Parathyroid adenoma (tissue), 2 donors: ENCODE data around the gene TNFRSF21.

Source experiments
- H2AFZ ChIP-seq: fragments of 300-600 bp; sonication (generic); one replicate; pipeline ENCODE4 v1.7.0; 2017; ENCODE audit warnings: antibody characterized with exemption, mild to moderate bottlenecking
- H3K27ac ChIP-seq: fragments of 300-600 bp; sonication (generic); one replicate; pipeline ENCODE4 v1.7.0; 2017
- H3K27me3 ChIP-seq: fragments of 300-600 bp; sonication (generic); one replicate; pipeline ENCODE4 v1.7.0; 2017; ENCODE audit warnings: low read length; ENCODE audit not compliant: control insufficient read depth, insufficient read depth
- H3K36me3 ChIP-seq: fragments of 300-600 bp; sonication (generic); one replicate; pipeline ENCODE4 v1.7.0; 2017; ENCODE audit warnings: low read length; ENCODE audit not compliant: control insufficient read depth, insufficient read depth
- H3K4me1 ChIP-seq: fragments of 300-600 bp; sonication (generic); one replicate; pipeline ENCODE4 v1.7.0; 2017; ENCODE audit warnings: control low read depth
- H3K4me2 ChIP-seq: fragments of 300-600 bp; sonication (generic); one replicate; pipeline ENCODE4 v1.7.0; 2017; ENCODE audit warnings: low read length
- H3K4me3 ChIP-seq: fragments of 300-600 bp; sonication (generic); one replicate; pipeline ENCODE4 v1.7.0; 2017; ENCODE audit warnings: low read depth, low read length
- H3K79me2 ChIP-seq: fragments of 300-600 bp; sonication (generic); one replicate; pipeline ENCODE4 v1.7.0; 2017; ENCODE audit warnings: control low read depth
- H3K9ac ChIP-seq: fragments of 300-600 bp; sonication (generic); one replicate; pipeline ENCODE4 v1.7.0; 2017; ENCODE audit warnings: mild to moderate bottlenecking
- H3K9me3 ChIP-seq: fragments of 300-600 bp; sonication (generic); one replicate; pipeline ENCODE4 v1.7.0; 2017; ENCODE audit warnings: low read length; ENCODE audit not compliant: control insufficient read depth
- CTCF ChIP-seq: fragments of 300-600 bp; sonication (generic); IDR thresholded peaks from one replicate; pipeline ENCODE4 v1.7.0; 2017; ENCODE audit warnings: antibody characterized with exemption, mild to moderate bottlenecking
- donor health status: primary hyperparathyroidism.

TNFRSF21 gene

GRCh38 chr6:47196113-47196512, 113.6 kb downstream of the TNFRSF21 start:
- Histone ChIP-seq H3K4me3 (no peak overlapping the region), H3K79me2 (no peaks in the 10 kb centered on the region), H2AFZ (no peak overlapping the region), H3K9me3 (no peaks in the 10 kb centered on the region), H3K27ac (no peak overlapping the region), H3K36me3 (no peaks in the 10 kb centered on the region), H3K9ac (no peak overlapping the region), H3K27me3 (no peaks in the 10 kb centered on the region), H3K4me1 (no peaks in the 10 kb centered on the region), H3K4me2 (no peak overlapping the region)
- TF ChIP-seq CTCF = no peak

GRCh38 chr6:47195011-47195650, 114.6 kb downstream of the TNFRSF21 start:
- TF ChIP-seq CTCF = no peak
- Histone ChIP-seq H3K4me1 (no peaks in the 10 kb centered on the region), H3K27ac (no peak overlapping the region), H3K36me3 (no peaks in the 10 kb centered on the region), H3K27me3 (no peaks in the 10 kb centered on the region), H3K9ac (no peak overlapping the region), H3K79me2 (no peaks in the 10 kb centered on the region), H3K4me2 (no peak overlapping the region), H2AFZ (no peak overlapping the region), H3K9me3 (no peaks in the 10 kb centered on the region), H3K4me3 (no peak overlapping the region)

- Histone ChIP-seq H3K36me3 (no peaks in the 10 kb centered on the region), H3K9me3 (no peaks in the 10 kb centered on the region), H3K4me3 (no peak overlapping the region), H3K79me2 (no peaks in the 10 kb centered on the region), H3K27ac (no peak overlapping the region), H3K27me3 (no peaks in the 10 kb centered on the region), H3K9ac (no peak overlapping the region), H3K4me1 (no peaks in the 10 kb centered on the region), H2AFZ (no peak overlapping the region), H3K4me2 (no peak overlapping the region)
- no peak for TF ChIP-seq CTCF
Measured at GRCh38 chr6:47188588-47189021, 121.1 kb downstream of the TNFRSF21 start.

GRCh38 chr6:47187893-47188587, 121.7 kb downstream of the TNFRSF21 start:
- no peak overlapping the region for H3K4me3 ChIP-seq
- no peaks in the 10 kb centered on the region for H3K79me2 ChIP-seq
- H3K9me3 ChIP-seq = no peaks in the 10 kb centered on the region
- TF ChIP-seq CTCF = no peak
- no peaks in the 10 kb centered on the region for H3K4me1 ChIP-seq
- no peaks in the 10 kb centered on the region for H3K27me3 ChIP-seq
- no peak overlapping the region for H2AFZ ChIP-seq
- H3K36me3 ChIP-seq = no peaks in the 10 kb centered on the region
- H3K9ac ChIP-seq = no peak overlapping the region
- no peak overlapping the region for H3K27ac ChIP-seq
- no peak overlapping the region for H3K4me2 ChIP-seq

GRCh38 chr6:47187113-47187512, 122.6 kb downstream of the TNFRSF21 start:
- no peak overlapping the region for H3K4me3 ChIP-seq
- H3K36me3 ChIP-seq = no peaks in the 10 kb centered on the region

More at GRCh38 chr6:47187113-47187512, 122.6 kb downstream of the TNFRSF21 start:
- Histone ChIP-seq H3K27ac (no peak overlapping the region), H3K4me2 (no peak overlapping the region), H3K79me2 (no peaks in the 10 kb centered on the region), H2AFZ (no peak overlapping the region), H3K27me3 (no peaks in the 10 kb centered on the region), H3K9ac (no peak overlapping the region), H3K9me3 (no peaks in the 10 kb centered on the region), H3K4me1 (no peaks in the 10 kb centered on the region)
- TF ChIP-seq CTCF = no peak
